Thyroid gland (tissue), 4 donors: ENCODE results near the gene GEMIN5. TPM values are rescaled to one million over a fixed set of nuclear protein-coding genes. Genes with fewer than 3 reads are reported as not detected.

Experiments
- DNase-seq, 2 donors: peaks; one replicate each; pipeline ENCODE4 v3.0.0-alpha.2; 2019
- H3K27ac ChIP-seq, 3 donors: fragments of 200-600 bp; sonication (generic); 1 replicate in 2 of 3; 2 replicates in 1 of 3; pipeline ENCODE4 v1.5.1; 2016 to 2019; ENCODE audit warnings: mild to moderate bottlenecking in 1 of 3, moderate library complexity in 1 of 3
- H3K27me3 ChIP-seq: fragments of 200-600 bp; sonication (generic); one replicate; pipeline ENCODE4 v1.5.1; 2019
- H3K36me3 ChIP-seq, 2 donors: fragments of 200-600 bp; sonication (generic); one replicate each; pipeline ENCODE4 v1.5.1; 2016 to 2019
- H3K4me1 ChIP-seq, 2 donors: fragments of 200-600 bp; sonication (generic); one replicate each; pipeline ENCODE4 v1.5.1; 2017 to 2019
- H3K4me3 ChIP-seq, 3 donors: fragments of 200-600 bp; sonication (generic); replicated peaks in 1 of 3; 1 replicate in 2 of 3; 2 replicates in 1 of 3; pipeline ENCODE4 v1.5.1; 2016; ENCODE audit warnings: mild to moderate bottlenecking in 1 of 3
- H3K9me3 ChIP-seq: fragments of 200-600 bp; sonication (generic); one replicate; pipeline ENCODE4 v1.5.1; 2017
- CTCF ChIP-seq, 6 experiments: fragments of 200-600 bp in 3 of 6; fragments of 450-650 bp in 3 of 6; sonication (generic) in 3 of 6; IDR thresholded peaks; one replicate each; pipeline ENCODE4 v1.5.1; 2016 to 2019; ENCODE audit warnings: antibody characterized with exemption in 6 of 6, mild to moderate bottlenecking in 2 of 6, inconsistent platforms in 1 of 6, moderate library complexity in 1 of 6
- POLR2A ChIP-seq, 2 donors: fragments of 450-650 bp; IDR thresholded peaks; one replicate each; pipeline ENCODE4 v1.6.1; 2017; ENCODE audit warnings: antibody characterized with exemption in 2 of 2, mild to moderate bottlenecking in 2 of 2, moderate library complexity in 1 of 2
- WGBS, 2 donors: methylation state at CpG; one replicate each; pipeline ENCODE4 v1.1.5; 2017; 5-methylcytosine and 5-hydroxymethylcytosine counted together
- intact Hi-C: fragments of 100-400 bp; cut with DNase I; formaldehyde crosslinking; loops from one replicate; pipeline ENCODE4 v1.15.1; 2023
- total RNA-seq, 4 donors: library from RNA; depleted of rRNA; stranded (reverse); fragments of >200 nt; gene quantifications; one replicate each; pipeline ENCODE4 v1.2.3, GENCODE V29; 2016

The GEMIN5 gene
- total RNA-seq, 4 donors from 2014 or later = 13.6 to 20.1 (median 15.3) TPM

- intact Hi-C loops = no loop called here
- no peak for TF ChIP-seq POLR2A (IDR thresholded peaks at IDR 0.05)
- TF ChIP-seq CTCF (IDR thresholded peaks at IDR 0.05) = peak in 3 of 6 experiments; percentile 10 to 47 (median 21)
- DNase-seq = peak in 1 of 2 donors; percentile 2
- H3K27me3 ChIP-seq = no peaks in the 10 kb centered on the region
- WGBS, 2 donors = 60 to 69% methylated on average over 2 of the region's 2 CpGs
- no peaks in the 10 kb centered on the region for H3K4me1 ChIP-seq
- H3K36me3 ChIP-seq = peaks cover 0 to 1% of the 10 kb centered on the region in 2 donors
- H3K4me3 ChIP-seq = no peak overlapping the region
- no peak overlapping the region for H3K27ac ChIP-seq
- no peaks in the 10 kb centered on the region for H3K9me3 ChIP-seq
Observed at GRCh38 chr5:154972476-154973080, 34.6 kb upstream of the GEMIN5 start.

- TF ChIP-seq POLR2A (IDR thresholded peaks at IDR 0.05) = no peak
- TF ChIP-seq CTCF (IDR thresholded peaks at IDR 0.05) = no peak
- intact Hi-C loops = no loop called here
- Histone ChIP-seq H3K4me3 (no peak overlapping the region), H3K9me3 (no peaks in the 10 kb centered on the region), H3K27ac (no peak overlapping the region), H3K27me3 (no peaks in the 10 kb centered on the region), H3K4me1 (no peaks in the 10 kb centered on the region), H3K36me3 (peaks cover 8 to 12% of the 10 kb centered on the region in 2 donors)
- 80 to 82% methylated on average over 2 of the region's 2 CpGs for WGBS, 2 donors
- no peak for DNase-seq
Observed at GRCh38 chr5:154971501-154971900, 33.5 kb upstream of the GEMIN5 start.

- no peaks in the 10 kb centered on the region for H3K9me3 ChIP-seq
- no peak overlapping the region for H3K4me3 ChIP-seq
- H3K27ac ChIP-seq = no peak overlapping the region
- intact Hi-C loops = no loop called here
- TF ChIP-seq CTCF (IDR thresholded peaks at IDR 0.05) (no peak), POLR2A (IDR thresholded peaks at IDR 0.05) (no peak)
- no peaks in the 10 kb centered on the region for H3K27me3 ChIP-seq
- peaks cover 10 to 13% of the 10 kb centered on the region in 2 donors for H3K36me3 ChIP-seq
- no peaks in the 10 kb centered on the region for H3K4me1 ChIP-seq
- no peak for DNase-seq
Observed at GRCh38 chr5:154970759-154971158, 32.7 kb upstream of the GEMIN5 start.

- no peaks in the 10 kb centered on the region for H3K9me3 ChIP-seq
- intact Hi-C loops = no loop called here
- H3K36me3 ChIP-seq = peaks cover 10 to 13% of the 10 kb centered on the region in 2 donors
- TF ChIP-seq POLR2A (IDR thresholded peaks at IDR 0.05) (no peak), CTCF (IDR thresholded peaks at IDR 0.05) (no peak)
- 93 to 95% methylated on average over 5 of the region's 5 CpGs for WGBS, 2 donors
- H3K27me3 ChIP-seq = no peaks in the 10 kb centered on the region
- no peak overlapping the region for H3K4me3 ChIP-seq
- DNase-seq = no peak
- H3K4me1 ChIP-seq = no peaks in the 10 kb centered on the region
- no peak overlapping the region for H3K27ac ChIP-seq
Observed at GRCh38 chr5:154968953-154969352, 30.9 kb upstream of the GEMIN5 start.

GRCh38 chr5:154967421-154968024 lies 29.5 kb upstream of the GEMIN5 start:
- intact Hi-C loops = no loop called here
- Histone ChIP-seq H3K27me3 (no peaks in the 10 kb centered on the region), H3K27ac (peak overlapping the region in 1 of 3 donors; percentile 34), H3K4me3 (no peak overlapping the region), H3K36me3 (peaks cover 10 to 13% of the 10 kb centered on the region in 2 donors), H3K9me3 (no peaks in the 10 kb centered on the region), H3K4me1 (no peaks in the 10 kb centered on the region)
- TF ChIP-seq CTCF (IDR thresholded peaks at IDR 0.05) = peak in 1 of 6 experiments; percentile 39
- TF ChIP-seq POLR2A (IDR thresholded peaks at IDR 0.05) = no peak
- WGBS, 2 donors = 78 to 81% methylated on average over 5 of the region's 5 CpGs
- no peak for DNase-seq
